ENCODE data around the gene TPSAB1. TPM values are rescaled to one million over a fixed set of nuclear protein-coding genes. Genes with fewer than 3 reads are reported as not detected.
"Not testable (repeated sequence)": the region's sequence is repeated elsewhere in the genome, so short reads cannot be mapped to it uniquely, and the experiment has no call there.

TPSAB1 gene
- total and polyA plus RNA-seq, 4 experiments from 2014 or later, result not detected

GRCh38 chr16:1196494-1196893 is 44.0 kb upstream of the TPSAB1 start:
- Histone ChIP-seq H3K27me3 (ENCODE audit: insufficient read depth, low read length) (no peaks in the 10 kb centered on the region), H3K9me3 (ENCODE audit: control insufficient read depth in 1 of 2, low read length in 2 of 2) (no peaks in the 10 kb centered on the region), H3K4me3 (ENCODE audit: low read length in 2 of 2) (no peak overlapping the region), H3K27ac (ENCODE audit: low read depth, low read length) (no peak overlapping the region), H3K4me1 (ENCODE audit: insufficient read depth, low read length) (no peaks in the 10 kb centered on the region), H3K36me3 (ENCODE audit: insufficient read depth, low read length) (no peaks in the 10 kb centered on the region)
- Mint-ChIP-seq H3K36me3 (no peaks in the 10 kb centered on the region), H3K4me1 (peaks cover 0 to 3% (median 0%) of the 10 kb centered on the region in 4 donors), H3K27ac (no peak overlapping the region), H3K27me3 (peaks cover 0 to 2% of the 10 kb centered on the region in 2 donors), H3K9me3 (no peaks in the 10 kb centered on the region), H3K4me3 (no peak overlapping the region)
- intact Hi-C loops (cut with micrococcal nuclease), result no loop called here
- no peak for DNase-seq
- POLR2A ChIA-PET (ENCODE audit: partially characterized antibody), result no interaction called here
- CTCF ChIA-PET (ENCODE audit: partially characterized antibody), result no interaction called here

- intact Hi-C loops (cut with micrococcal nuclease), result no loop called here
- peaks cover 0 to 3% (median 0%) of the 10 kb centered on the region in 4 donors for H3K4me1 Mint-ChIP-seq
These were observed 43.2 kb upstream of the TPSAB1 start for GRCh38 chr16:1197237-1197866.

GRCh38 chr16:1198194-1198593 is 42.3 kb upstream of the TPSAB1 start:
- Histone ChIP-seq H3K36me3 (ENCODE audit: insufficient read depth, low read length) (no peaks in the 10 kb centered on the region), H3K27ac (ENCODE audit: low read depth, low read length) (no peak overlapping the region), H3K4me3 (ENCODE audit: low read length in 2 of 2) (no peak overlapping the region), H3K9me3 (ENCODE audit: control insufficient read depth in 1 of 2, low read length in 2 of 2) (no peaks in the 10 kb centered on the region), H3K27me3 (ENCODE audit: insufficient read depth, low read length) (no peaks in the 10 kb centered on the region), H3K4me1 (ENCODE audit: insufficient read depth, low read length) (no peaks in the 10 kb centered on the region)
- Mint-ChIP-seq H3K4me1 (peaks cover 0 to 3% (median 0%) of the 10 kb centered on the region in 4 donors), H3K36me3 (no peaks in the 10 kb centered on the region), H3K27me3 (no peaks in the 10 kb centered on the region), H3K27ac (no peak overlapping the region), H3K9me3 (no peaks in the 10 kb centered on the region), H3K4me3 (no peak overlapping the region)
- ChIA-PET POLR2A (ENCODE audit: partially characterized antibody) (no interaction called here), CTCF (ENCODE audit: partially characterized antibody) (no interaction called here)
- DNase-seq, result no peak
- intact Hi-C loops (cut with micrococcal nuclease), result no loop called here

More at GRCh38 chr16:1197237-1197866, 43.2 kb upstream of the TPSAB1 start:
- no peak for DNase-seq
- H3K9me3 ChIP-seq (ENCODE audit: control insufficient read depth in 1 of 2, low read length in 2 of 2), result no peaks in the 10 kb centered on the region
- no peaks in the 10 kb centered on the region for H3K4me1 ChIP-seq (ENCODE audit: insufficient read depth, low read length)
- H3K27me3 Mint-ChIP-seq, result peaks cover 0 to 2% of the 10 kb centered on the region in 2 donors
- no peak overlapping the region for H3K27ac Mint-ChIP-seq
- ChIA-PET POLR2A (ENCODE audit: partially characterized antibody) (no interaction called here), CTCF (ENCODE audit: partially characterized antibody) (no interaction called here)
- no peaks in the 10 kb centered on the region for H3K36me3 Mint-ChIP-seq
- H3K27ac ChIP-seq (ENCODE audit: low read depth, low read length), result no peak overlapping the region
- no peaks in the 10 kb centered on the region for H3K27me3 ChIP-seq (ENCODE audit: insufficient read depth, low read length)
- no peaks in the 10 kb centered on the region for H3K36me3 ChIP-seq (ENCODE audit: insufficient read depth, low read length)
- no peaks in the 10 kb centered on the region for H3K9me3 Mint-ChIP-seq
- no peak overlapping the region for H3K4me3 Mint-ChIP-seq
- no peak overlapping the region for H3K4me3 ChIP-seq (ENCODE audit: low read length in 2 of 2)

GRCh38 chr16:1198671-1199346 is 41.7 kb upstream of the TPSAB1 start:
- H3K9me3 ChIP-seq (ENCODE audit: control insufficient read depth in 1 of 2, low read length in 2 of 2); H3K4me3 ChIP-seq (ENCODE audit: low read length in 2 of 2); H3K27me3 ChIP-seq (ENCODE audit: insufficient read depth, low read length); H3K27ac ChIP-seq (ENCODE audit: low read depth, low read length); H3K27me3 Mint-ChIP-seq; H3K36me3 ChIP-seq (ENCODE audit: insufficient read depth, low read length); H3K4me1 ChIP-seq (ENCODE audit: insufficient read depth, low read length); H3K9me3 Mint-ChIP-seq; CTCF ChIA-PET (ENCODE audit: partially characterized antibody); DNase-seq; POLR2A ChIA-PET (ENCODE audit: partially characterized antibody); H3K27ac Mint-ChIP-seq; H3K4me1 Mint-ChIP-seq; intact Hi-C loops (cut with micrococcal nuclease); H3K4me3 Mint-ChIP-seq; H3K36me3 Mint-ChIP-seq: not testable (repeated sequence)

- DNase-seq, result no peak
- Mint-ChIP-seq H3K4me3 (no peak overlapping the region), H3K27ac (peak overlapping the region in 1 of 7 donors; percentile 59), H3K9me3 (no peaks in the 10 kb centered on the region), H3K36me3 (no peaks in the 10 kb centered on the region), H3K4me1 (peaks cover 0 to 3% (median 0%) of the 10 kb centered on the region in 4 donors), H3K27me3 (no peaks in the 10 kb centered on the region)
- Histone ChIP-seq H3K4me1 (ENCODE audit: insufficient read depth, low read length) (no peaks in the 10 kb centered on the region), H3K4me3 (ENCODE audit: low read length in 2 of 2) (no peak overlapping the region), H3K27me3 (ENCODE audit: insufficient read depth, low read length) (no peaks in the 10 kb centered on the region), H3K27ac (ENCODE audit: low read depth, low read length) (no peak overlapping the region), H3K36me3 (ENCODE audit: insufficient read depth, low read length) (no peaks in the 10 kb centered on the region), H3K9me3 (ENCODE audit: control insufficient read depth in 1 of 2, low read length in 2 of 2) (no peaks in the 10 kb centered on the region)
- intact Hi-C loops (cut with micrococcal nuclease), result no loop called here
- ChIA-PET CTCF (ENCODE audit: partially characterized antibody) (no interaction called here), POLR2A (ENCODE audit: partially characterized antibody) (no interaction called here)
These were observed 41.0 kb upstream of the TPSAB1 start for GRCh38 chr16:1199347-1200013.

GRCh38 chr16:1200014-1200627 is 40.4 kb upstream of the TPSAB1 start:
- Histone ChIP-seq H3K27ac (ENCODE audit: low read depth, low read length) (no peak overlapping the region), H3K27me3 (ENCODE audit: insufficient read depth, low read length) (no peaks in the 10 kb centered on the region), H3K9me3 (ENCODE audit: control insufficient read depth in 1 of 2, low read length in 2 of 2) (no peaks in the 10 kb centered on the region), H3K4me1 (ENCODE audit: insufficient read depth, low read length) (no peaks in the 10 kb centered on the region), H3K36me3 (ENCODE audit: insufficient read depth, low read length) (no peaks in the 10 kb centered on the region), H3K4me3 (ENCODE audit: low read length in 2 of 2) (no peak overlapping the region)
- no peak for DNase-seq
- CTCF ChIA-PET (ENCODE audit: partially characterized antibody), result no interaction called here
- Mint-ChIP-seq H3K9me3 (no peaks in the 10 kb centered on the region), H3K27me3 (no peaks in the 10 kb centered on the region), H3K4me1 (peaks cover 0 to 3% (median 0%) of the 10 kb centered on the region in 4 donors), H3K36me3 (no peaks in the 10 kb centered on the region), H3K4me3 (no peak overlapping the region), H3K27ac (peak overlapping the region in 1 of 7 donors; percentile 59)
- intact Hi-C loops (cut with micrococcal nuclease), result no loop called here
- POLR2A ChIA-PET (ENCODE audit: partially characterized antibody), result no interaction called here

- POLR2A ChIA-PET (ENCODE audit: partially characterized antibody), result no interaction called here
- H3K4me1 ChIP-seq (ENCODE audit: insufficient read depth, low read length), result no peaks in the 10 kb centered on the region
- intact Hi-C loops (cut with micrococcal nuclease), result no loop called here
- no peak overlapping the region for H3K4me3 ChIP-seq (ENCODE audit: low read length in 2 of 2)
- H3K27ac ChIP-seq (ENCODE audit: low read depth, low read length), result no peak overlapping the region
- H3K9me3 ChIP-seq (ENCODE audit: control insufficient read depth in 1 of 2, low read length in 2 of 2), result no peaks in the 10 kb centered on the region
- no peaks in the 10 kb centered on the region for H3K36me3 ChIP-seq (ENCODE audit: insufficient read depth, low read length)
- no peaks in the 10 kb centered on the region for H3K9me3 Mint-ChIP-seq
- no peak overlapping the region for H3K27ac Mint-ChIP-seq
- H3K27me3 Mint-ChIP-seq, result no peaks in the 10 kb centered on the region
- peaks cover 0 to 3% (median 0%) of the 10 kb centered on the region in 4 donors for H3K4me1 Mint-ChIP-seq
- CTCF ChIA-PET (ENCODE audit: partially characterized antibody), result no interaction called here
- no peak for DNase-seq
- H3K4me3 Mint-ChIP-seq, result no peak overlapping the region
- no peaks in the 10 kb centered on the region for H3K36me3 Mint-ChIP-seq
- H3K27me3 ChIP-seq (ENCODE audit: insufficient read depth, low read length), result no peaks in the 10 kb centered on the region
These were observed 39.1 kb upstream of the TPSAB1 start for GRCh38 chr16:1201444-1201843.
